ENCODE data around the gene SAFB.

Gene SAFB

DNA sequence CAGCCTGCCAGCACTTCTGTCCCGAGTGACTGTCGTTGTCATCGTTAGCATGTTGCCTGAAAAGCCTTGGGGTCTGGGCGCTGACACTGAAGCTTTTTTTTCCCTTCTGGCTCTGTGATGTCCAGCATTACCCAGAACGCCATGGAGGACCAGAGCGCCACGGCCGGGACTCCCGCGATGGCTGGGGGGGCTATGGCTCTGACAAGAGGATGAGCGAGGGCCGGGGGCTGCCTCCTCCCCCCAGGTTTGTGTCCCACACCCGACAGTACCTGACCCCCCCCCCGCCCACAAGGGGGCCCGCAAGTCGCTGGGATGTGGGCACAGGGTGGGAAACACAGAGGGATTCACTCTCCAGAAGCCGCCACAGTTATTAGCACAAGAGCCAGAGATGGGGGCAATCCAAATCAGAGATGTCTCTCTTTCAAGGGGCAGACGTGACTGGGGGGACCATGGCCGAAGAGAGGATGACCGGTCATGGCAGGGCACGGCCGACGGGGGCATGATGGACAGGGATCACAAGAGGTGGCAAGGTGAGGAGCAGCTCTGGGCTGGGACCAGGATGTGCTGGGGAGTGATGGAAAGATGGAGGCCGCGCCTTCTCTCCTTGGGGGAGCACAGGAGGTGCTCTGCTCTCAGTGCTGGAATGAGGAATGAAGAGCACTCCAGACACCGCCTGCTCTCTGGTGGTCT, 44.2 kb downstream of the SAFB start:
- Histone ChIP-seq H3K36me3 (ENCODE audit: control insufficient read depth, insufficient read depth, low read length) (peaks cover 81% of the 10 kb centered on the region), H3K27ac (ENCODE audit: low read depth, low read length) (peak overlapping the region; percentile 17), H3K4me1 (ENCODE audit: control insufficient read depth, insufficient read depth, low read length) (peaks cover 7% of the 10 kb centered on the region; the same call in 1 of the 2 replicates), H3K27me3 (ENCODE audit: control insufficient read depth, insufficient read depth, low read length) (no peaks in the 10 kb centered on the region), H3K9ac (ENCODE audit: low read depth, low read length) (no peak overlapping the region), H3K9me3 (ENCODE audit: control insufficient read depth, insufficient read depth, low read length) (no peaks in the 10 kb centered on the region), H3K4me3 (ENCODE audit: low read depth, low read length) (no peak overlapping the region)

GRCh38 chr19:5667751-5668271, 44.9 kb downstream of the SAFB start:
- H3K4me1 ChIP-seq (ENCODE audit: control insufficient read depth, insufficient read depth, low read length), result peaks cover 7% of the 10 kb centered on the region; the same call in 1 of the 2 replicates
- no peaks in the 10 kb centered on the region for H3K9me3 ChIP-seq (ENCODE audit: control insufficient read depth, insufficient read depth, low read length)
- H3K4me3 ChIP-seq (ENCODE audit: low read depth, low read length), result no peak overlapping the region
- peak overlapping the region; percentile 17 for H3K27ac ChIP-seq (ENCODE audit: low read depth, low read length)
- peaks cover 74% of the 10 kb centered on the region for H3K36me3 ChIP-seq (ENCODE audit: control insufficient read depth, insufficient read depth, low read length)
- no peak overlapping the region for H3K9ac ChIP-seq (ENCODE audit: low read depth, low read length)
- H3K27me3 ChIP-seq (ENCODE audit: control insufficient read depth, insufficient read depth, low read length), result no peaks in the 10 kb centered on the region

- Histone ChIP-seq H3K36me3 (ENCODE audit: control insufficient read depth, insufficient read depth, low read length) (peaks cover 64% of the 10 kb centered on the region), H3K4me3 (ENCODE audit: low read depth, low read length) (no peak overlapping the region), H3K27me3 (ENCODE audit: control insufficient read depth, insufficient read depth, low read length) (no peaks in the 10 kb centered on the region), H3K9ac (ENCODE audit: low read depth, low read length) (no peak overlapping the region), H3K27ac (ENCODE audit: low read depth, low read length) (no peak overlapping the region), H3K4me1 (ENCODE audit: control insufficient read depth, insufficient read depth, low read length) (peaks cover 7% of the 10 kb centered on the region; the same call in 1 of the 2 replicates), H3K9me3 (ENCODE audit: control insufficient read depth, insufficient read depth, low read length) (no peaks in the 10 kb centered on the region)
Observed at GRCh38 chr19:5669212-5669611, 46.3 kb downstream of the SAFB start.

- H3K36me3 ChIP-seq (ENCODE audit: control insufficient read depth, insufficient read depth, low read length), result peaks cover 40% of the 10 kb centered on the region
- no peak overlapping the region for H3K27ac ChIP-seq (ENCODE audit: low read depth, low read length)
- H3K4me3 ChIP-seq (ENCODE audit: low read depth, low read length), result no peak overlapping the region
- H3K27me3 ChIP-seq (ENCODE audit: control insufficient read depth, insufficient read depth, low read length), result no peaks in the 10 kb centered on the region
- H3K9ac ChIP-seq (ENCODE audit: low read depth, low read length), result no peak overlapping the region
- H3K4me1 ChIP-seq (ENCODE audit: control insufficient read depth, insufficient read depth, low read length), result peaks cover 7% of the 10 kb centered on the region; the same call in 1 of the 2 replicates
- H3K9me3 ChIP-seq (ENCODE audit: control insufficient read depth, insufficient read depth, low read length), result no peaks in the 10 kb centered on the region
Observed at GRCh38 chr19:5671600-5671999, 48.7 kb downstream of the SAFB start.

DNA sequence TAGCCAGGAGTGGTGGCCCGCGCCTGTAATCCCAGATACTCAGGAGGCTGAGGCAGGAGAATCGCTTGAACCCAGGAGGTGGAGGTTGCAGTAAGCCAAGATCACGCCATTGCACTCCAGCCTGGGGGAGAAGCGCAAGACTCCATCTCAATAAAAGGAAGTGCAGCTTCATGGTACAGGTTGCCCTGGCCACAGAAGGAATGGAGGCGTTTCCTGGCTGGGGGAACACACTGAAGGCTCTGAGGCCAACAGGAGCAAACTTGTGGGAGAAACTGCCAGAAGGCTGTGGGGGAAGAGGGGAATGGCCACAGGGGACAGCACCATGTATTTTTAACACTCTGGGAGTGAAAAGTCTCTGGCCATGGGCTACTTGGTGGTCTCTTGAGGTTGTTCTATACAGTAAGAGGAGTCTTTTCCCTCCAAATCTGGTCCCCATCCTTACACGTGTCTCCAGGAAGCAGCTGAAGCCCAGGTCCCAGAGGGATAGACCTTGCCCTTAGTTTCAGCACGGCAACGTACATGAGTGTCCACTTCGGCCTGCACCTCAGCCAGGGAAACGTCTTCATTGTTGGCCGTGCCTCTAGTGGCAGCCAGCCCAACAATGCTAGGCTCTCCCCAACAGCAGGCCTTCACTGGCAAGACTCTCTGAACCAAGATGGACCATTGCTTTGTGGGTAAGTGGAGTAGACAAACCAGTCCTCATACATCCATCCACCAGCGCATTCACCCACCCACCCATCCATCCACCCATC, 50.0 kb downstream of the SAFB start:
- Histone ChIP-seq H3K9me3 (ENCODE audit: control insufficient read depth, insufficient read depth, low read length) (no peaks in the 10 kb centered on the region), H3K4me3 (ENCODE audit: low read depth, low read length) (no peak overlapping the region), H3K4me1 (ENCODE audit: control insufficient read depth, insufficient read depth, low read length) (peaks cover 1% of the 10 kb centered on the region; the same call in 1 of the 2 replicates), H3K27me3 (ENCODE audit: control insufficient read depth, insufficient read depth, low read length) (no peaks in the 10 kb centered on the region), H3K9ac (ENCODE audit: low read depth, low read length) (no peak overlapping the region), H3K36me3 (ENCODE audit: control insufficient read depth, insufficient read depth, low read length) (peaks cover 27% of the 10 kb centered on the region), H3K27ac (ENCODE audit: low read depth, low read length) (no peak overlapping the region)

- no peak overlapping the region for H3K27ac ChIP-seq (ENCODE audit: low read depth, low read length)
- H3K27me3 ChIP-seq (ENCODE audit: control insufficient read depth, insufficient read depth, low read length), result no peaks in the 10 kb centered on the region
- no peaks in the 10 kb centered on the region for H3K9me3 ChIP-seq (ENCODE audit: control insufficient read depth, insufficient read depth, low read length)
- H3K4me1 ChIP-seq (ENCODE audit: control insufficient read depth, insufficient read depth, low read length), result no peaks in the 10 kb centered on the region
- H3K9ac ChIP-seq (ENCODE audit: low read depth, low read length), result no peak overlapping the region
- H3K4me3 ChIP-seq (ENCODE audit: low read depth, low read length), result no peak overlapping the region
- H3K36me3 ChIP-seq (ENCODE audit: control insufficient read depth, insufficient read depth, low read length), result peaks cover 20% of the 10 kb centered on the region
Observed at GRCh38 chr19:5673752-5674151, 50.9 kb downstream of the SAFB start.

DNA sequence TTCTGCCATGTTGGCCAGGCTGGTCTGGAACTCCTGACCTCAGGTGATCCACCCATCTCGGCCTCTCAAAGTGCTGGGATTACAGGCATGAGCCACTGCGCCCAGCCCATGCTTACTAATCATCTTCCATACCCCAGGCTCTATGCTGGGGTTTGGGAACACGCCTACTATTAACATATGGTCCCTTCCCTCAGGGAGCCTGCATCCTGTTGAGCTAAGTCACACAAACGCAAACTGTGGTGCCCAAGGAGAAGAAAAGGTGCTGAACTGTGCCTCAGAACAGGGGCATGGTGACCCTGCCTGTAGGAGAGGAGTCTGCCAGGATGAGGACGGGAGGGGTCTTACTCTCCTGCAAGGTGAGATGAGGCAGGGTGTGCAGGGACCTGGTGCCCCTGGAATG, 51.8 kb downstream of the SAFB start:
- Histone ChIP-seq H3K27me3 (ENCODE audit: control insufficient read depth, insufficient read depth, low read length) (no peaks in the 10 kb centered on the region), H3K36me3 (ENCODE audit: control insufficient read depth, insufficient read depth, low read length) (peaks cover 10% of the 10 kb centered on the region), H3K4me3 (ENCODE audit: low read depth, low read length) (no peak overlapping the region), H3K4me1 (ENCODE audit: control insufficient read depth, insufficient read depth, low read length) (0 out of 2 replicates have a peak, but pooled peaks cover 3% of the 10 kb centered on the region), H3K9me3 (ENCODE audit: control insufficient read depth, insufficient read depth, low read length) (no peaks in the 10 kb centered on the region), H3K9ac (ENCODE audit: low read depth, low read length) (no peak overlapping the region), H3K27ac (ENCODE audit: low read depth, low read length) (no peak overlapping the region)

DNA sequence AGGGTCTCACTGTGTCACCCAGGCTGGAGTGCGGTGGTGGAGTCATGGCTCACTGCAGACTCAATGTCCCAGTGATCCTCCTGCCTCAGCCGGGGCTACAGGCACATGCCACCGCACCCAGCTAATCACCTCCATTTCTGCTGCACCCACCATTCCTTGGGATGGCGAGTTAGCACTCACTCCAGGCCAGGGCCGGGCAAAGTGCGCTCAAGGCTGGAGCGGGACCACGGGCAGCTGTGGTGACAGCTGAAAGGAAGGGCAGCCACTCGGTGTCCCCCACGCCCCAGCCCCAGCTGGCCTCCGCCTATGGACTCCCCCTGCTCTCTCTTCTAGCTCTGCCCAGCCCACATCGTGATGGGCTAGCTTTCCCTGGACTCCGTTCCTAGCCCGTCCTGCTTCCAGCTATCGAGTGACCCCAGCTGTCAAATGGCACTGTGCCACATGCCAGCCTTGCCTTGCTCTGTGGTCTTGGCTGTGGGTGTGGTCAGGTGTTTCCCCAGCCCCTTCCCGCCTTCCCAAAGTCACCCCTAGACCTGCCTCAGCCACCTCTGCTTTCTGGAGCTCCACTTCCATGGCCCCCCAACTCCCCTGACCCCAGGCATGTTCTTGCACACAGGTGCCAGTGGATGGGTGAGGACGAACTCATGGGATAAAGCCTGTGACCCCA, 53.4 kb downstream of the SAFB start:
- H3K4me1 ChIP-seq (ENCODE audit: control insufficient read depth, insufficient read depth, low read length), result 0 out of 2 replicates have a peak, but pooled peaks cover 6% of the 10 kb centered on the region
- no peak overlapping the region for H3K27ac ChIP-seq (ENCODE audit: low read depth, low read length)
- no peaks in the 10 kb centered on the region for H3K27me3 ChIP-seq (ENCODE audit: control insufficient read depth, insufficient read depth, low read length)
- H3K9me3 ChIP-seq (ENCODE audit: control insufficient read depth, insufficient read depth, low read length), result no peaks in the 10 kb centered on the region
- no peak overlapping the region for H3K9ac ChIP-seq (ENCODE audit: low read depth, low read length)
- H3K36me3 ChIP-seq (ENCODE audit: control insufficient read depth, insufficient read depth, low read length), result 0 out of 2 replicates have a peak, but pooled peaks cover 6% of the 10 kb centered on the region
- H3K4me3 ChIP-seq (ENCODE audit: low read depth, low read length), result no peak overlapping the region

GRCh38 chr19:5676772-5677105, 53.9 kb downstream of the SAFB start:
- H3K4me1 ChIP-seq (ENCODE audit: control insufficient read depth, insufficient read depth, low read length), result 0 out of 2 replicates have a peak, but pooled peaks cover 6% of the 10 kb centered on the region
- H3K27ac ChIP-seq (ENCODE audit: low read depth, low read length), result no peak overlapping the region
- no peaks in the 10 kb centered on the region for H3K9me3 ChIP-seq (ENCODE audit: control insufficient read depth, insufficient read depth, low read length)
- no peaks in the 10 kb centered on the region for H3K27me3 ChIP-seq (ENCODE audit: control insufficient read depth, insufficient read depth, low read length)
- 0 out of 2 replicates have a peak, but pooled peaks cover 4% of the 10 kb centered on the region for H3K36me3 ChIP-seq (ENCODE audit: control insufficient read depth, insufficient read depth, low read length)
- no peak overlapping the region for H3K9ac ChIP-seq (ENCODE audit: low read depth, low read length)
- H3K4me3 ChIP-seq (ENCODE audit: low read depth, low read length), result no peak overlapping the region

- Histone ChIP-seq H3K4me1 (ENCODE audit: control insufficient read depth, insufficient read depth, low read length) (0 out of 2 replicates have a peak, but pooled peaks cover 6% of the 10 kb centered on the region), H3K36me3 (ENCODE audit: control insufficient read depth, insufficient read depth, low read length) (0 out of 2 replicates have a peak, but pooled peaks cover 4% of the 10 kb centered on the region), H3K9me3 (ENCODE audit: control insufficient read depth, insufficient read depth, low read length) (no peaks in the 10 kb centered on the region), H3K27ac (ENCODE audit: low read depth, low read length) (no peak overlapping the region), H3K9ac (ENCODE audit: low read depth, low read length) (no peak overlapping the region), H3K27me3 (ENCODE audit: control insufficient read depth, insufficient read depth, low read length) (no peaks in the 10 kb centered on the region), H3K4me3 (ENCODE audit: low read depth, low read length) (no peak overlapping the region)
Observed at GRCh38 chr19:5677136-5677535, 54.3 kb downstream of the SAFB start.

Measured in HUES48 (cell line).